Measurements from ENCODE around the gene DEFB110. TPM values are rescaled to one million over a fixed set of nuclear protein-coding genes. Genes with fewer than 3 reads are reported as not detected.

Gene DEFB110
- total RNA-seq, 4 donors from 2014 or later, result not detected

GRCh38 chr6:49969605-49970004, 52.2 kb downstream of the DEFB110 start, which contains the start of gene DEFB113:
TSS of gene DEFB113 (minus strand) at chr6:49969625. CDS start at chr6:49969625, 0 bp downstream.
- Histone ChIP-seq H3K27ac (no peak within 1 kb of the TSS), H3K9me3 (no peaks in the 10 kb centered on the region), H3K27me3 (no peaks in the 10 kb centered on the region), H3K4me3 (no peak within 1 kb of the TSS), H3K4me1 (no peaks in the 10 kb centered on the region), H3K36me3 (no peaks in the 10 kb centered on the region)
- no peak for ATAC-seq
- TF ChIP-seq POLR2AphosphoS5 (IDR thresholded peaks at IDR 0.05) (no peak), POLR2A (IDR thresholded peaks at IDR 0.05) (no peak), EP300 (IDR thresholded peaks at IDR 0.05) (no peak), CTCF (IDR thresholded peaks at IDR 0.05) (no peak)
- WGBS, 2 donors (ENCODE audit: low coverage in 1 of 2), result 56 to 68% methylated on average over 2 of the region's 2 CpGs

Other genes with a start within 250 kb of the DEFB110 start
- not detected for gene PGK2, start 234.7 kb downstream of the DEFB110 start, total RNA-seq
- gene CRISP1, start 155.5 kb downstream of the DEFB110 start, total RNA-seq, result not detected
- not detected for gene DEFB114, start 57.8 kb downstream of the DEFB110 start, total RNA-seq
- gene DEFB113, start 52.4 kb downstream of the DEFB110 start, total RNA-seq, result not detected
- not detected for gene DEFB112, start 27.9 kb upstream of the DEFB110 start, total RNA-seq

Data from gastroesophageal sphincter (tissue), 4 donors.